GM18499 (cell line): Measurements from ENCODE around the gene MYO16.
"Not testable (repeated sequence)": the region's sequence is repeated elsewhere in the genome, so short reads cannot be mapped to it uniquely, and the experiment has no call there.

Source experiments
- ATAC-seq: cut with Tn5 transposase; IDR thresholded peaks from one replicate; pipeline ENCODE4 v1.9.1; 2021; ENCODE audit warnings: moderate number of reproducible peaks; ENCODE audit not compliant: insufficient read depth, unreplicated experiment

The MYO16 gene

GRCh38 chr13:108961542-108962125 is 332.2 kb downstream of the MYO16 start:
- ATAC-seq: peak; percentile 97

DNA sequence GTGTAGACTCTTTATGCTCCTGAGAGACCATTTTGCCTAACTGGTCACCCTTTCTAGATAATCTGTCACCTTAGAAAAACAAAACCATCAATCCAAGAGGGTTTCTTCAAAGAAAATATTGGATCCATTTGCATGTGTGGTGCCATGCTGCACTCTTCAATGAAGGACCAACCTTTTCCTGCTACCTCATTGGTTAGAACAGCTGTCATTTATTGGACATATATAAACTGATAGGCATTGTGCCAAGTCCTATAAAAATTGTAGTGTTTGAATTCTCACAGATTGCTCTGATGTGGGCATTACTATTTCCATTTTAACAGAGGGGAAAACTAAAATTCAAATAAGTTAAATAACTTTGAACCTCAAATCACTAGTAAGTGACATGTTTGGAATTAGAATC is 333.2 kb downstream of the MYO16 start:
- no peak for ATAC-seq

GRCh38 chr13:108963276-108963810 is 333.9 kb downstream of the MYO16 start:
- no peak for ATAC-seq

DNA sequence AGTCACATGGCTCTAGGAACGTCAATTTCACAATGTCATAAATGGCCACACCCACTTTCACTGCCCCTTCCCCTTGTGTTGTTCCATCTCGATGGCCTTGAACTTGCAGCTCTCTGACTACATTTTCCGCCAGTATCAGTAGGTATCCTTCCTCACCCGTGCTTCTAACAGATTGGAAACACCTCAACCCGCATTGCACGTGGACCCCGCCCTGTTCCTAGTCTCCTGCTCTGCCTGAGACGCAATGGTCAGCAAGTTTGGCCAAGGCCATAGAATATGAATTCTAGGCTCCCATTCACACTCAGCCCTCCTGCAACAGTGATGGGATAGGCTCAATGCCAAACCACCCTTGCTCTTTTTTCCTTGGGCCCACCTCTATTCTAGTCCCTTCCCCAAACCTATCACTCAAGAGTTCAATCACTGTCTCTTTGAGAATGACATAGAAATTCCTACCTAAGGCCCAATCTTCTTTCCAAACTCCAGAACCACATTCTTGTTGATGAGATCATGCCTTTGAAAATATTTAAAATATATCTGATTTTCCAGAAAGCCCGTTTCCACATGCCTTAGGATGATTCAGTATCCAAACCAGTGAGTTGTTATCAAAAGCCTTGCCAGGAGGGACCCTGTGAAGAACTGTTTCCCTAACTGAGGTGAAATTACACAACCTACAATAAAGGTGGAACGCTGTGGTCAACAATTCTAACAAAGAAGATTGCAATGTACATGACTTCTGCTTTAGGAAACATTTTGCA is 334.6 kb downstream of the MYO16 start:
- ATAC-seq: no peak

- ATAC-seq: no peak
Measured at GRCh38 chr13:108964606-108965005, 335.2 kb downstream of the MYO16 start.

DNA sequence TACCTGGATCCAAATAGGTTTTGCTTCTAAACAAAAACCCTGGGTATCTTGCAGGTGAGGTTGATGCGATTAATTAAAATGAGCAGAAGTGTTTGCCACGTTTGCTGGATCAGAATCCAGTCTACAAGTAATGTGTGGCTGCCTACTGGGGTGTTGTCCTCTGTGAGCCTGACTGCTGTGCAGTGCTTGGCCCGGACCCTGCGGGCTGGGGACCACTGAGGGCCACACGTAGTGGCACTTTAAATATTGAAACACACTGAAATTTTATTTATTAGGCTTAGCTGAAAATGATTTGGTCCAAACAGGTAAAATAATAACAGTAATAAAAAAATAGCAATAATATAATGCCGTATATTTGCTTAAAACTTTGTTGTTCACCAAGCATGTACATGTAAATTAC is 338.0 kb downstream of the MYO16 start:
- no peak for ATAC-seq

GRCh38 chr13:108968566-108968965 is 339.2 kb downstream of the MYO16 start:
- ATAC-seq: no peak

GRCh38 chr13:108974686-108975085 is 345.3 kb downstream of the MYO16 start:
- no peak for ATAC-seq

DNA sequence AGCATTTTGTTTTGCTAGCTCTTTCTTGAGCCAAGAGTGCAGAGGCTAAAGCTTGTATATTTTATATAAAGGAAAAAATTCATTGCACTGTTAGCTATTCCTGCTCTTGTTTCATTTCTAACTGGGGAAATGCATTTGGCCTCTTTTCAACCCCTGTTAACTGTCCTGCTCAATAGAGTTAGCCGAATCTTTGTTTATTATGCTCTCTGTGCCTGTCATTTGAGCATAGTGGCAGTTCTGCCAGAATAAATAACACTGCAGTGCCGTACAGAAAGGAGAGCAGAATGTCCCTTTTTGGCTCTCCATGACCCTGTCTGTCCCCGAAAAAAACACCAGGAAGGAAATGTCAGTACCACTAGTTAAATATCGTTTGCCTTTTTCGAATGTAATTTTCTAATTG is 350.8 kb downstream of the MYO16 start:
- no peak for ATAC-seq

GRCh38 chr13:108981407-108981806 is 352.0 kb downstream of the MYO16 start:
- ATAC-seq: no peak

DNA sequence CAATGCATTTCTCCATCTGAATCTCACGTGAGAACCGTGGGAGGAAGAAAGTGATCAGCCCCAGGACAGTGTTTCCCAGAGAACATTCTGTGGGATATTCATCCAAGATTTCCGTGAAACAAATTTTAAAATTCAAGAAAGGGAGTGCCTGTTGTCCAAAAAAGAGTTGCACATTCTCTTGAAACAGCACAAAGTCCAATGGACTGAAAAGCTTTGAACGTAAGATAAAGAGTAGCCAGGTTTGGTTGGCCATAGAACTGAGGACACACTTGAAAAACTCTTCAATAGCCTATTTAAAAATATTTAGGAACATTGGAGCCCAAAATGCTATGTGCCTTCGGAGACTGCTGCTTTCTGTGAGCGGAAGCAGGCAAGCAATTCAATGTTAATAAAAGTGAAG is 353.9 kb downstream of the MYO16 start:
- ATAC-seq: no peak

GRCh38 chr13:108984251-108984920 is 355.0 kb downstream of the MYO16 start:
- ATAC-seq: no peak

DNA sequence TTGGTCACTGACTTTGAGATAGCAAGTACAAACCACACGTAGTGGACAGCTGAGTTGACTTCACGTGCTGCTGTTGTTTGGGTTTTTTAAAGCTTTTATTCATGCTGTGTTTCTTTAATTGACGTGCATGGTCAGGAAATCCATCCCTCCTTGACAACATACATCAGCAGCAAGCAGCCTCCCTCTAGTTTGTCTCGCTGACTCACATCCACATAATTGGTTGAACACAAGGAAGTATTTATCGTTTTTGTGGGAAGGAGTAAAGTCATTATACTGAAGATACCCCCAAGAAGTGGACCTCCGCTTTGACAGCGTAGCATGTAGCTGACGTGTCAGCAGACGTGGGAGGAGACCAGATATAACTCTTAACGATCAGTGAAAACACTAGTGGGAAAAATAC is 355.8 kb downstream of the MYO16 start:
- no peak for ATAC-seq

- no peak for ATAC-seq
Measured at GRCh38 chr13:108987517-108987916, 358.1 kb downstream of the MYO16 start.

DNA sequence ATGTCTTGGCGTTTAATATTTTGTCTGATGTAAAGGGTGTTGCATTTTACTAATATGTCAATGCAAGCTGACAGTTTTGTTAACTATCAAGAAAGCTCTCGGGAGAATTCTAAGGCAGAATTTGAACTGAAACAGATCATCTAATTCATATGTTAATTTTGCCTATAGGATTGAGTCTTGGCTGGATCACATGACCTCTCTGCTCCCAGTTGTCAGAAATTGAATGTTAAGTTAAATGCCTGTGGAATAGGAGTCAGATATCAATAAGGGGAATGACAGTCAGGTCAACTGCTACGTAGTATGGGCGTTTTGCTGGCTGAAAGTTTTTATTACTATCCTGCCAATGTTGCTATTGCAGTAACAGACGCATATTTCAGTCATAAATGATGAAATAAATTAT is 358.5 kb downstream of the MYO16 start:
- ATAC-seq: no peak

DNA sequence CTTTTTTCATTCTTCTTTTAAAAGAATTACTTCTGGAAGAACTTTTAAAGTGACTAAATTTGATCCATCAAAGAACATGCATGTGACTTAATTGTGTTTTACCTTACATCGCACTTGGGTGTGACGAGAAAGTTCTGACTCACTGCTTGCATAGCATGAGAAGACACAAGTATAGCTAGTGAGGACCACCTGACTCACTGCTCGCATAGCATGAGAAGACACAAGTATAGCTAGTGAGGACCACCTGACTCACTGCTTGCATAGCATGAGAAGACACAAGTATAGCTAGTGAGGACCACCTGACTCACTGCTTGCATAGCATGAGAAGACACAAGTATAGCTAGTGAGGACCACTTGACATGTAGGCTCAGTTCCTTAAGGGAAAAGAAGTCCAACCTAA is 362.0 kb downstream of the MYO16 start:
- ATAC-seq: not testable (repeated sequence)

GRCh38 chr13:108993346-108993745 is 363.9 kb downstream of the MYO16 start:
- ATAC-seq: no peak

GRCh38 chr13:108996430-108996829 is 367.0 kb downstream of the MYO16 start:
- no peak for ATAC-seq

- ATAC-seq: no peak
Measured at GRCh38 chr13:109000207-109000606, 370.8 kb downstream of the MYO16 start.

- ATAC-seq: no peak
Measured at GRCh38 chr13:109002934-109003333, 373.5 kb downstream of the MYO16 start.

DNA sequence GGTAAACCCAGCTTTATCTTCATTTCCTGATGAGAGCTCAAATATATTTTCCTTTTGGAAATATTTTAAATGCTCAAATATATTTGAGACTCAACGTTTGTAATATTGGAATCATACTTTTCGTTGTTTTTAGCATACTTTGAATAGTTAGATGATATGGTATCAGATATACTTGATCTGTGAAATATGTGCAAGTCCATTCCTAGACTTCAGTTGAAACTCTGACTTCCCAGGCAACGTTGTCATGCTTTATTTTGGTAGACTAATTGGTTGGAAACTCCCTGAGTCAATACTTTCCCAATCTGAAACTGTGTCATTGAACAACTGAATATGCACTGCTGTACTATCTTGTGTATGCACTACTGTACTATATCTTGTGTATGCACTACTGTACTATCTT is 378.5 kb downstream of the MYO16 start:
- no peak for ATAC-seq
